ENCODE data around the gene TEX22.

GRCh38 chr14:105389534-105389933, 8.8 kb upstream of the TEX22 start:
- TF ChIP-seq TAF1 (conservative IDR thresholded peaks at IDR 0.05) (no peak), CTCF (IDR thresholded peaks at IDR 0.05; ENCODE audit: low read depth, low read length, missing input control) (no peak)

Data from liver (tissue), 3 donors.